ACHN (cell line): ENCODE results near the gene HOXB4.

Experiments
- DNase-seq: peaks from one replicate; pipeline ENCODE4 v3.0.0-alpha.2; 2015
- in situ Hi-C: cut with HindIII; loops from 2 replicates; pipeline ENCODE4 v1.10.0; 2017; ENCODE audit warnings: low sequenced_read_pairs, low pct_ligation_motif_present, low pct_unique_long_range_greater_than_20kb

HOXB4 gene

DNA sequence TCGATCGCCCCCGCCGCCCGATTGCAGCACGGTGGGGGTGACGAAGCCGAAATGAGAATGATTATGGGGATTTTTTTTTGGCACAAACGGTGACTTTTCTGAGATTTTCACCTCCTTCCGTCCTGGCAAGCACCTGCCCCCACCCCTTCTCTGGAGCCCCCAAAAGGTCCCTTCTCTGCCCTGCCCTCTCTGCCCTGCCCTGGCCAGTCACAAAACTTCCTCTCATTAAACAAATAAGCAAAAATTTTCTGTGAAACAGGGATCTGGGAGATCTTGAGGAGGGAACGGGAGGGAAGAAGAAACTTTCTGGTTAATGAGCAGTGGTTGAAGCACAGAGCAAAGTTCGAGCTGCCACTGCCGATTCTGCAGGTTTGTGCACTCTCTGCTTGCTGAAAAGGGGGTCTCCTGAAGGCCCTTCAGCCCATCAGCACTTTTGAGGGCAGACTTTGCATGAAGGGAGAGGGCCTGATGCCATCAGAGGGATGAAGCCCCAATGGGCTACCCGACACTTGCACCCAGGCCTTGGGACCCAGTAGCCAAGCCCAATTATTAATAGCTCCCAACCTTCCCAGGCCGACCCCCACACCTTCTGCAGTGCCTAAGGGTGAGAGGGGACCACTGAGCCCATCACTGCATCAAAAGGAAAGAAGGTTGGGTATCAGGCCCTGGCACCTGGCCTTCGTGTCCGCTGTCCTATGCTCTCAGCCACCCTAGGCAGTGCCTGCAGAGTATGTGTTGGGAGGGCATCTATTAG is 38.0 kb upstream of the HOXB4 start:
- in situ Hi-C loops, result no loop called here
- no peak for DNase-seq

DNA sequence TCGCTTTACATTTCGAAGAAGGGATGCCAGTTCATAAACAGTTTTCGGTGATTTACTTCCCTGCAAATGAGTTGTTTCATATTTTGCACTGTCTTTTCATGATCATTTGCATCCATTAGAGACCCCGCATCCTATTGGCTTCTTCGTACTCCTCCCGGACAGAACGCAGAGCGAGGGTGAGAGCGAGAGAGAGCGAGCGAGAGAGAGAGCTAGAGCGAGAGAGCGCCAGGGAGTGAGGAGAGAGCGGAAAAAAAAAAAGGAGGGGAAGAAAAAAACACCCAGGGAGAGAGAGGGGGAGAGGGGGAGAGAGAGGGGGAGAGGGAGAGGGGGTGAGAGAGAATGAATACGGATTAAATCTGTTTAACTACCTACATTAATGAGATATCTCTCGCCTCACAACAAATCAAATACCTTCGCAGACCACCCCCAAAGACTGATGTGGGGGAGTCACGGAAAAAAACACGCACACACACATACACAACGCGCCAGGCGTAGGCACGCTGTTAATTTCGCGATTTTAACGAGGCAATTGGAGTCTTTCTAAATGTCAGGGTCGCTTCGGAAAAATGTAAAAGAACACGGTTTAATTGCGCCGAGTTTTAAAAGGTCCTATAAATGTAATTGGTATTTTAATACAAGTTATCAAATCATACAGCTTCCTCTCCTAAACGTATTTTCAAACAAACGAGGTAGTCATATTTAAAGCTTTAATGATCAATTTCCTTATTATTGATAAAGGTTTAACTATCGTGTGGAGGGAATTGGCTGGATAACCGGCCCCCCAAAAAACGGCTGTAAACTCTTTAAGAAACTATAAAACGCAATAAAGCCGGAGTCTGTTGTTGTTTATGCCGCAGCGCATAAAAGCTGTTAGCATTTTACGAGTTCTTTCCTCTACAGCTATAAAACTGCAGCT is 37.2 kb upstream of the HOXB4 start, which contains the start of gene HOXB8:
HOXB8 (minus strand) TSS at position 246 of the 916 bp plus-strand sequence. CDS start 588 bp downstream, outside the sequence.
- no peak for DNase-seq
- in situ Hi-C loops, result no loop called here

GRCh38 chr17:48613862-48614694 is 35.9 kb upstream of the HOXB4 start:
- peak; percentile 53 for DNase-seq
- in situ Hi-C loops, result no loop called here

GRCh38 chr17:48612854-48613691 is 34.9 kb upstream of the HOXB4 start:
- DNase-seq, result peak; percentile 72
- in situ Hi-C loops, result no loop called here

DNA sequence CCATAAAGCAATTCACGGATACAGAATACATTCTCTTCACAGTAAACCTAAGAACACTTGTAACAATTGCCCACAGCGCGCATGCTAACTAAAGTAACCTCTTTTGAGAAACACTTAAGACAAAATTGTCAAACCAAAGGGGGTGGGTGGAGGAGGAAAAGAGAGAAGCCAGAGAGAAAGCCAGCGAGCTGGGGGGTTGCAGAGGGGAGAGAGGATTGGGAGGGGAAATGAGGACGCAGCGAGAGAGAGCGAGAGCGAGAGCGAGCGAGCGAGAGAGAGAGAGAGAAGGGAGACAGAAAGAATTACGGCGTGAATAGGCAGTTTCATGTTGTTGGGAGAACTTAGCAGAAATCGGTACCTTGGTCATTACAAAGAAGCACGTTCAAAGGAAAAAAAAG is 34.3 kb upstream of the HOXB4 start:
- in situ Hi-C loops, result no loop called here
- DNase-seq, result peak; percentile 48

GRCh38 chr17:48611681-48612455 is 33.7 kb upstream of the HOXB4 start:
- in situ Hi-C loops, result no loop called here

DNA sequence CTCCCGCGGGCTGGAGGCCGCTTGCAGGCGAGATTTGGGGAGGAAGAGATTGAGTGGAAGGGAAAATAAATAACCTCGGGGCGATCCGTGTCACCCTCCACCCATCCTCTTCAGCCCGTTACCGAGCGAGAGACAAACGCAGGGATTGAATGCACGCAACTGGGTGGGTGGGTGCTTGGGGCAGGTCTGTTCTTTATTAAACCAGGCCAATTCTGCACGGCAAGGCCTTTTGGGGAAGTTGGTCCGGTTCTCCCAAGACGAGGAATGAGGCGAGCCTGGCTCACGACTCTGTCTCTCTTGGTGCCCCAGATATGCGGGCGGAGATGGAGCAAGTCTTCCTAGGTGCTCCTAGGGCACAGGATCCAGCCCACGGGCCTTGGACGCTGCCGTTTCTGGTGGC is 33.1 kb upstream of the HOXB4 start:
- in situ Hi-C loops, result no loop called here
- DNase-seq, result peak; percentile 59

More at GRCh38 chr17:48611681-48612455, 33.7 kb upstream of the HOXB4 start:
- DNase-seq, result peak; percentile 83

GRCh38 chr17:48610282-48611211 is 32.4 kb upstream of the HOXB4 start, which contains the start of gene HOXB7:
Gene HOXB7, minus strand, starts transcription at chr17:48611017. Its CDS starts 99 bp downstream, at chr17:48610918.
- peak; percentile 80 for DNase-seq
- in situ Hi-C loops, result no loop called here

DNA sequence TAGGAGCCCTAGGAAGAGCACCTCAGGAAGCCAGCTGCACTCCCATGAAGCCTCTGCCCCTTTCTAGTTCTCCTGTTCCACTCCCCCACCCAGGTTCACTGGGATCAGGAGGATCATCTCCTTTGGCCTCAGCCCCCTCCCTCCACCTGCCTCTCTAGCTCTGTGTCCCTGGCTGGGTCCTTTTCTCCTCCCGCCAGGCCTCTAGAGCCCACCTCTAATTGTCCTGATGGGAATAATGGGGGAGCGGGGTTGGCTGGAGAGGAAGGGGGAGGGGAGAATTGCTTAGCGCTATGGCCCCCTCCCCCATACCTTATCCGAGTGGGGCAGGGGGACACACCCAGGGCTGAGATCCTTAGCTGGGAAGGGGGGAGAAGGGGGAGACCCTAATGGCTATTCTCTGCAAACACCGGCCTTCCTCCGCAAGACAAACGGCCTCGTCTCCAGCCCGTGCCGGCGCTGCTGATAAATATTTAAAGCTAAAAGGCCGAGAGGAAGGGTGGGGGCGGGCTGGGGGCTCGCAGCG is 31.7 kb upstream of the HOXB4 start:
- in situ Hi-C loops, result no loop called here
- DNase-seq, result no peak

GRCh38 chr17:48609033-48609432 is 30.9 kb upstream of the HOXB4 start:
- in situ Hi-C loops, result no loop called here
- DNase-seq, result no peak

DNA sequence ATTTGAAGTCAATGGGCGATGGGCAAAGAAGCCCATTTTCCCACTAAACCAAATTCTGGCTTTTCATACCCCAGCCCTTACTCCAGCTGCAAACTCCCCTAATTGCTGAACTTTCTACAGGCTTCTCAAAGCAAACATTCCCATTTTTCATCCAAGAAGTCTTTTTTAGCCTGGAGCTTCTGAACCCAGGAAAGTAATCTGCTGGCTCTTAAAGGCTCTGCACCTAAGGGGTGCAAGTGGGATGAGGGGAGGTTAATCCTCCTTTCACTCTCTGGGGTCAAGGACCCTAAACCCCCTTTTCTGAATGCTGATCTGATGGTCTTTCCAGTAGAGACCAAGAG is 30.3 kb upstream of the HOXB4 start:
- in situ Hi-C loops, result no loop called here
- no peak for DNase-seq

DNA sequence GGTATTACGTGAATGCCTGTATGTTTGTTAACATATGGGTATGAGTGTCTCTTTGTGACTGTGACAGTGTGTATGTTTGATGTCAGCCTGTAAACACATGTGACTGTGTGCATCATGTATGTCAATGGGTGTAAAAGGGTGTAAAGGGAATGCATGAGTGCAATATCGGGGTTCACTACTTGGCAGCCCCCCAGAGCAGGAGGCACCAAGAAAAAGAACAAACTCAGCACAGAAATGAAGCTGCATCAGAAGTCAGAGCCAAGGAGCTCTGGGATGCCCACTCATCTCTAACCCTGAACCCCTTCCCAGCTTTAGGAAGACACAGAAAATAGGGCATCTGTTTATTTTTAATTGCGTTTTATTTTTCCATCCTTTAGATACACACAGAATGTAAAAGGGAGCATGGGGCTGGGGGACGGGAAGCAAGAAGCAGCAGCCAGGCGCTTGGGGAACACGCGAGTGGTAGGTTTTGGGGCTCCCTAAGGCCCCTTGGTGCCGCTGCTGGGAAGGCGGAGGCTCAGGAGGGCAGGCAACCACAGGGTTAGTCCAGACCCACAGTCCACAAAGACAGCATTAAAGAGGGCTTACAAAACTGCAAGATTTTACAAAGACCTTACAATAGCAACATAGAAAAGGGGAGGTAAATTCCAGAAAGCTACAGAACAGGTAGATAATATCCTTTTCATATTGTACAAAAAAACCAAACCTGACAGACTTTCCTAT is 28.9 kb upstream of the HOXB4 start:
- in situ Hi-C loops, result no loop called here
- DNase-seq, result no peak

GRCh38 chr17:48605991-48606891 is 28.1 kb upstream of the HOXB4 start:
- no peak for DNase-seq
- in situ Hi-C loops, result no loop called here

DNA sequence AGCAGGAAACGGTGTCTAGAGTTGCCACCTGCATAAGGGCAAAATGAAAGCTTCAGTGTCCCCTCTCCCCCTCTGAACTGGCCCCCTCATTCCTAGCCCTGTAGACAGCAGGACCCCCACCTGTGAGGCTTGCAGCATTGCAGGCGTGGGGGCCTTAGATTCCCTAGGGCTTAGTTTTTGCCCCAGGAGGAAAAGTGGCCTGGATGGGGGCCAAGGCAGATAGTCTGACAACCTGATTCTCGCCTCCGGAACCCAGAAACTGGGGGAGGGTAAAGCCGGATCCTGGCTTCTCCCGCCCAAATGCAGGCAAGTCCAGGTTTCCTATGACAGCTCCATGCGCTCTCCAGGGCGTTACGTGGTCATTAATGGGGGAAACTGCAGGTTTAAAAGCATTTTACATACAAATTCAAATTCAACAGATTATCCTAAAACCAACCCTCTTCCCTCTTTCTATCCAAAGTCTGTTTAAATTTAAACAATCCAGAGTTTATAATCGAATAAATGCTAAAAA is 27.3 kb upstream of the HOXB4 start:
- in situ Hi-C loops, result no loop called here
- peak; percentile 17 for DNase-seq
